T-cell (primary cell): ENCODE results near the gene DCC. TPM values are rescaled to one million over a fixed set of nuclear protein-coding genes. Genes with fewer than 3 reads are reported as not detected.

Source experiments
- ATAC-seq, 4 experiments: fragments of 200-7000 bp in 3 of 4; fragments of 150-1000 bp in 1 of 4; cut with Tn5 transposase; replicated peaks in 1 of 4; 1 replicate in 3 of 4; 2 replicates in 1 of 4; pipeline ENCODE4 v1.10.0; 2021; ENCODE audit warnings: moderate library complexity in 3 of 4, mild to moderate bottlenecking in 2 of 4, moderate number of reproducible peaks in 1 of 4
- CTCF ChIA-PET, 2 donors: fragments of 300-600 bp; sonication (Branson Sonifier 250); formaldehyde crosslinking; loops; one replicate each; lab custom pipeline; 2022; ENCODE audit warnings: antibody characterized with exemption in 2 of 2; lab: Charles Lee
- POLR2A ChIA-PET, 2 donors: fragments of 300-600 bp; sonication (Branson Sonifier 250); formaldehyde crosslinking; loops; one replicate each; lab custom pipeline; 2022; ENCODE audit warnings: antibody characterized with exemption in 2 of 2; lab: Charles Lee
- DNase-seq, 35 experiments: peaks; one replicate each; pipeline versions ENCODE4 v3.0.0 to v3.0.0-alpha.2; 2013 to 2023
- H3K27ac ChIP-seq: one replicate; pipeline ENCODE4 v1.5.1; 2013; ENCODE audit warnings: low read length
- H3K27me3 ChIP-seq, 2 experiments: replicated peaks in 1 of 2; 1 replicate in 1 of 2; 2 replicates in 1 of 2; pipeline versions ENCODE4 v1.6.1 to v1.7.0; 2013; ENCODE audit warnings: low read length in 1 of 2, mixed read lengths in 1 of 2; ENCODE audit not compliant: control insufficient read depth in 2 of 2, insufficient read depth in 2 of 2; ENCODE audit errors: extremely low read depth in 1 of 2
- H3K36me3 ChIP-seq, 2 donors: 1 replicate in 1 of 2; 2 replicates in 1 of 2; pipeline versions ENCODE4 v1.6.1 to v1.7.0; 2013; ENCODE audit warnings: low read length in 1 of 2; ENCODE audit not compliant: control insufficient read depth in 2 of 2, insufficient read depth in 1 of 2; ENCODE audit errors: extremely low read depth in 1 of 2
- H3K4me1 ChIP-seq, 2 experiments: 1 replicate in 1 of 2; 2 replicates in 1 of 2; pipeline versions ENCODE4 v1.6.1 to v1.7.0; 2013; ENCODE audit warnings: low read length in 2 of 2, mixed read lengths in 1 of 2; ENCODE audit not compliant: insufficient read depth in 2 of 2, control insufficient read depth in 1 of 2; ENCODE audit errors: extremely low read depth in 1 of 2
- H3K4me3 ChIP-seq, 2 donors: 1 replicate in 1 of 2; 2 replicates in 1 of 2; pipeline versions ENCODE4 v1.5.1 to v1.7.0; 2013; ENCODE audit warnings: mild to moderate bottlenecking in 2 of 2, low read length in 1 of 2, moderate library complexity in 1 of 2; ENCODE audit not compliant: control insufficient read depth in 1 of 2; ENCODE audit errors: extremely low read depth in 1 of 2
- H3K9me3 ChIP-seq: 2 replicates; pipeline ENCODE4 v1.7.0; 2013
- H3K27ac Mint-ChIP-seq, 2 donors: one replicate each; pipeline ENCODE4 v1.8.0; 2020 to 2021; ENCODE audit warnings: mild to moderate bottlenecking in 2 of 2, mixed read lengths in 2 of 2
- H3K27me3 Mint-ChIP-seq, 2 donors: one replicate each; pipeline ENCODE4 v1.8.0; 2021 to 2022; ENCODE audit warnings: mixed read lengths in 2 of 2
- H3K36me3 Mint-ChIP-seq: one replicate; pipeline ENCODE4 v1.8.0; 2021; ENCODE audit warnings: mixed read lengths
- H3K4me1 Mint-ChIP-seq, 3 donors: one replicate each; pipeline ENCODE4 v1.8.0; 2020 to 2022; ENCODE audit warnings: mixed read lengths in 3 of 3, mild to moderate bottlenecking in 1 of 3
- H3K4me3 Mint-ChIP-seq, 3 donors: one replicate each; pipeline ENCODE4 v1.8.0; 2020 to 2022; ENCODE audit warnings: mild to moderate bottlenecking in 3 of 3, mixed read lengths in 3 of 3, moderate library complexity in 3 of 3
- H3K9me3 Mint-ChIP-seq, 3 donors: one replicate each; pipeline ENCODE4 v1.8.0; 2020 to 2022; ENCODE audit warnings: mixed read lengths in 3 of 3
- WGBS: methylation state at CpG from one replicate; pipeline ENCODE4 v1.1.5; 2013; ENCODE audit warnings: missing lambda C conversion rate; ENCODE audit not compliant: insufficient coverage; 5-methylcytosine and 5-hydroxymethylcytosine counted together
- total RNA-seq, 35 experiments: library from RNA in 6 of 35; stranded (reverse) in 6 of 35; fragments of 120-200 nt in 1 of 35; gene quantifications; one replicate each; pipeline versions ENCODE4 v1.2.1 to v1.2.4 and lab custom pipeline; 2013 to 2026

The DCC gene, protein sequence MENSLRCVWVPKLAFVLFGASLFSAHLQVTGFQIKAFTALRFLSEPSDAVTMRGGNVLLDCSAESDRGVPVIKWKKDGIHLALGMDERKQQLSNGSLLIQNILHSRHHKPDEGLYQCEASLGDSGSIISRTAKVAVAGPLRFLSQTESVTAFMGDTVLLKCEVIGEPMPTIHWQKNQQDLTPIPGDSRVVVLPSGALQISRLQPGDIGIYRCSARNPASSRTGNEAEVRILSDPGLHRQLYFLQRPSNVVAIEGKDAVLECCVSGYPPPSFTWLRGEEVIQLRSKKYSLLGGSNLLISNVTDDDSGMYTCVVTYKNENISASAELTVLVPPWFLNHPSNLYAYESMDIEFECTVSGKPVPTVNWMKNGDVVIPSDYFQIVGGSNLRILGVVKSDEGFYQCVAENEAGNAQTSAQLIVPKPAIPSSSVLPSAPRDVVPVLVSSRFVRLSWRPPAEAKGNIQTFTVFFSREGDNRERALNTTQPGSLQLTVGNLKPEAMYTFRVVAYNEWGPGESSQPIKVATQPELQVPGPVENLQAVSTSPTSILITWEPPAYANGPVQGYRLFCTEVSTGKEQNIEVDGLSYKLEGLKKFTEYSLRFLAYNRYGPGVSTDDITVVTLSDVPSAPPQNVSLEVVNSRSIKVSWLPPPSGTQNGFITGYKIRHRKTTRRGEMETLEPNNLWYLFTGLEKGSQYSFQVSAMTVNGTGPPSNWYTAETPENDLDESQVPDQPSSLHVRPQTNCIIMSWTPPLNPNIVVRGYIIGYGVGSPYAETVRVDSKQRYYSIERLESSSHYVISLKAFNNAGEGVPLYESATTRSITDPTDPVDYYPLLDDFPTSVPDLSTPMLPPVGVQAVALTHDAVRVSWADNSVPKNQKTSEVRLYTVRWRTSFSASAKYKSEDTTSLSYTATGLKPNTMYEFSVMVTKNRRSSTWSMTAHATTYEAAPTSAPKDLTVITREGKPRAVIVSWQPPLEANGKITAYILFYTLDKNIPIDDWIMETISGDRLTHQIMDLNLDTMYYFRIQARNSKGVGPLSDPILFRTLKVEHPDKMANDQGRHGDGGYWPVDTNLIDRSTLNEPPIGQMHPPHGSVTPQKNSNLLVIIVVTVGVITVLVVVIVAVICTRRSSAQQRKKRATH (N-terminal part only)
- total RNA-seq = not detected
- 0.09 TPM for total RNA-seq (2013)
- total RNA-seq (lab: John Stamatoyannopoulos, UW) = 0 to 0.09 (median 0) reads per million in 29 experiments

DNA sequence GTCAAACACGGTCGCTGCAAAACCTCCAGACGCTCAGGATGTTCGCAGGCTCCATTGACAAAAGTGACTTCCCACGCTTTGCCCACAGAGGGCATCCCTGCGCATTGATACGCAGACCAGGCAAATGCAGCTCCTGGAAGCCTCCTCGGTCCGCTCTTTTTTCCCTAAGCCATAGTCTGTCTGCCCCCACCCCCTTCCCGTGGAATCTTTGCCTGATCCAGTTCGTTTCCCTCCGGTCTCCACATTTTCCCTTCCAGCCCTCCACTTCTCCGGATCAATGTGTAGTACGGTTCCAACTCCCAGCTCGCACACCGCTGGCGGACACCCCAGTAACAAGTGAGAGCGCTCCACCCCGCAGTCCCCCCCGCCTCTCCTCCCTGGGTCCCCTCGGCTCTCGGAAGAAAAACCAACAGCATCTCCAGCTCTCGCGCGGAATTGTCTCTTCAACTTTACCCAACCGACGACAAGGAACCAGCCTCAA lies at the start of gene DCC:
Gene DCC (plus strand): TSS at position 307 of the 481 bp plus-strand sequence. CDS start 591 bp downstream, outside the sequence.
- Mint-ChIP-seq H3K27me3 (peaks cover 32 to 41% of the 10 kb centered on the region in 2 donors), H3K4me1 (peaks cover 0 to 6% (median 0%) of the 10 kb centered on the region in 3 donors), H3K27ac (no peak within 1 kb of the TSS), H3K36me3 (no peaks in the 10 kb centered on the region), H3K9me3 (peaks cover 0 to 8% (median 0%) of the 10 kb centered on the region in 3 donors), H3K4me3 (no peak within 1 kb of the TSS)
- no peak for ATAC-seq
- H3K4me1 ChIP-seq = no peaks in the 10 kb centered on the region
- no peaks in the 10 kb centered on the region for H3K9me3 ChIP-seq
- peaks cover 6 to 26% of the 10 kb centered on the region in 2 experiments for H3K27me3 ChIP-seq
- no peak within 1 kb of the TSS for H3K27ac ChIP-seq
- POLR2A ChIA-PET = no interaction called here
- 8% methylated on average over 27 of the region's 27 CpGs for WGBS
- CTCF ChIA-PET = no interaction called here
- H3K36me3 ChIP-seq = no peaks in the 10 kb centered on the region
- no peak within 1 kb of the TSS for H3K4me3 ChIP-seq
- DNase-seq = no peak

DNA sequence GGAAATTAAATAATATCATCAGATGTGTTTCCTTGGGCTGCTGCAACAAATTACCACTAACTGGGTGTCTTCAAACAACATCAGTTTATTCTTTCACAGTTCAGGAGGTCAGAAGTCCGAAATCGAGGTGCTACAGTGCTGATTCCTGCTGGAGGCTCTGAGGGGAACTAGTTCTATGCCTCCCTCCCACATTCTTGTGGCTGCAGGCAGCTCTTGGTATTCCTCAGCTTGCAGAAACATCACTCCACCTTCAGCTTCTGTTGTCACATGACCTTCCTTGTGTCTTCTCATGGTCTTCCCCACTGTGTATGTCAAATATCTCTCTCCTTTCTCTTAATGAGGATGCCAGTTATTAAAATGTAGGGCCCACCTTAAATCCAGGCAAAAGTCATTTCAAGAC lies 29.3 kb upstream of the DCC start:
- H3K4me3 Mint-ChIP-seq = no peak overlapping the region
- H3K9me3 ChIP-seq = no peaks in the 10 kb centered on the region
- no peak overlapping the region for H3K4me3 ChIP-seq
- H3K27ac ChIP-seq = no peak overlapping the region
- no peaks in the 10 kb centered on the region for H3K36me3 Mint-ChIP-seq
- POLR2A ChIA-PET = no interaction called here
- no peaks in the 10 kb centered on the region for H3K4me1 ChIP-seq
- CTCF ChIA-PET = no interaction called here
- DNase-seq (no peak), ATAC-seq (no peak)
- no peak overlapping the region for H3K27ac Mint-ChIP-seq
- H3K36me3 ChIP-seq = no peaks in the 10 kb centered on the region
- WGBS = no CpG with 5 or more reads among the region's 2 CpGs
- H3K4me1 Mint-ChIP-seq = no peaks in the 10 kb centered on the region
- no peaks in the 10 kb centered on the region for H3K27me3 Mint-ChIP-seq
- no peaks in the 10 kb centered on the region for H3K27me3 ChIP-seq
- H3K9me3 Mint-ChIP-seq = peaks cover 4 to 6% (median 5%) of the 10 kb centered on the region in 3 donors

DNA sequence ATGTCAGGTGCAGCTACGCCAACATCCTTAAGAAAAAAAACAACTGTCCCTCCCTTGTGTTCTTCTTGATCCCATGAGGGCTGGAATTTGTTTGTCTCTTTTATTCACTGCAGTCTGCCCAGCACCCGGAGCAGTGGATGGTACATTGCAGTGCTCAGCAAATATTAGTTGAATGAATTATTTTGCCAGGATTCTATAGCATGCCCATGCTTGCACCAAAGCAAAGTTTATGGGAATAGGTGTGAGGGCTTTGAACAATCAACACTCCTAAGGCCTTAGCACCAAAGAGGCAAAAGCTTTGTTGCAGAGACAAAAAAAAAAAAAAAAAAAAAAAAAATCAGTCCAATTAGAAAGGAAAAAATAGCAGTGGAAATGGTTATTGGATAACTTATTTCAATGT lies 28.7 kb upstream of the DCC start:
- Mint-ChIP-seq H3K27me3 (no peaks in the 10 kb centered on the region), H3K4me1 (no peaks in the 10 kb centered on the region), H3K36me3 (no peaks in the 10 kb centered on the region), H3K9me3 (peaks cover 4 to 6% (median 5%) of the 10 kb centered on the region in 3 donors), H3K27ac (no peak overlapping the region), H3K4me3 (no peak overlapping the region)
- Histone ChIP-seq H3K36me3 (no peaks in the 10 kb centered on the region), H3K4me3 (no peak overlapping the region), H3K27me3 (no peaks in the 10 kb centered on the region), H3K9me3 (no peaks in the 10 kb centered on the region), H3K4me1 (no peaks in the 10 kb centered on the region), H3K27ac (no peak overlapping the region)
- WGBS = no CpG with 5 or more reads among the region's 2 CpGs
- no peak for ATAC-seq
- POLR2A ChIA-PET = no interaction called here
- CTCF ChIA-PET = no interaction called here
- DNase-seq = no peak

DNA sequence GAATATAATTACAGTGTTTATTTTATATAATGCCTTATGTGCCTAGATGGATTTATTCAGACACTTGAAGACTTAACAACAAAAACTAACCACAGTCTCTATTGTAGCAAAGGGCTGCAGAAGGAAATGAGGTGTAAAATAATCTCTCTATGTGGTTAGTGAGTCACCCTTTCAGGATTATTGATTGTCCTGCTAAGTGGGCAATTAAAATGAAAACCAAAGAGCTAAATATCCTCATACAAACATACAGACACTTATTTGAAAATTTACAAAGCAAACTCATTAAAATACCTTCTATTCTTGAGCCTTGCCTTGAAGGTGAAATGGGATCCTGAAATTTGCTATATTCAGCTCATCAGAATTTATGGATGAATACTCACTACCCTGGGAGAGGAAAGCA lies 27.7 kb upstream of the DCC start:
- H3K9me3 Mint-ChIP-seq = peaks cover 0 to 6% (median 4%) of the 10 kb centered on the region in 3 donors
- ATAC-seq = no peak
- ChIA-PET CTCF (no interaction called here), POLR2A (no interaction called here)
- Histone ChIP-seq H3K27me3 (no peaks in the 10 kb centered on the region), H3K4me3 (no peak overlapping the region), H3K27ac (no peak overlapping the region), H3K9me3 (no peaks in the 10 kb centered on the region), H3K4me1 (no peaks in the 10 kb centered on the region), H3K36me3 (no peaks in the 10 kb centered on the region)
- H3K36me3 Mint-ChIP-seq = no peaks in the 10 kb centered on the region
- no peaks in the 10 kb centered on the region for H3K4me1 Mint-ChIP-seq
- no peak for DNase-seq
- no peak overlapping the region for H3K27ac Mint-ChIP-seq
- no peaks in the 10 kb centered on the region for H3K27me3 Mint-ChIP-seq
- H3K4me3 Mint-ChIP-seq = no peak overlapping the region

DNA sequence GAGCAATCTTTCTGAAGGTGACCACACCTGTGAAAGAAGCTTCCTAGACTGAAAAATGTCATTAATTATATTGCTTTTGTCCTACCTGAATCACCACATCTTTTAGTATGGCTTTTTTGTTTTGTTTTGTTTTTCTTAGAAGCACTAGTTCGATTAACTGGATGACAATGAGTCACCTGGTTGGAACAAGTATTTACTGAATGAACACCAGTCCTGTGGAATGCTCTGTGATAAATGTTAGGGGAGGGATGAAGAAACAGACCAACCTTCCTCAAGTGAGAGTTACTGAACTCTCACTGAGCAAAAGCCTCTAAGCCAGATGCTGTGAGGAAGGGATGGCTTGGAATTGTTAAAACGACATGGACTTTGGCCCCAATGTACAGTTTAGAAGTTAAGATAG lies 26.8 kb upstream of the DCC start:
- Histone ChIP-seq H3K27ac (no peak overlapping the region), H3K36me3 (no peaks in the 10 kb centered on the region), H3K27me3 (no peaks in the 10 kb centered on the region), H3K4me3 (no peak overlapping the region), H3K4me1 (no peaks in the 10 kb centered on the region), H3K9me3 (no peaks in the 10 kb centered on the region)
- no peaks in the 10 kb centered on the region for H3K4me1 Mint-ChIP-seq
- WGBS = no CpG with 5 or more reads among the region's 2 CpGs
- ATAC-seq (no peak), DNase-seq (no peak)
- H3K27ac Mint-ChIP-seq = no peak overlapping the region
- ChIA-PET POLR2A (no interaction called here), CTCF (no interaction called here)
- no peaks in the 10 kb centered on the region for H3K36me3 Mint-ChIP-seq
- H3K9me3 Mint-ChIP-seq = peaks cover 0 to 4% (median 4%) of the 10 kb centered on the region in 3 donors
- no peaks in the 10 kb centered on the region for H3K27me3 Mint-ChIP-seq
- no peak overlapping the region for H3K4me3 Mint-ChIP-seq

DNA sequence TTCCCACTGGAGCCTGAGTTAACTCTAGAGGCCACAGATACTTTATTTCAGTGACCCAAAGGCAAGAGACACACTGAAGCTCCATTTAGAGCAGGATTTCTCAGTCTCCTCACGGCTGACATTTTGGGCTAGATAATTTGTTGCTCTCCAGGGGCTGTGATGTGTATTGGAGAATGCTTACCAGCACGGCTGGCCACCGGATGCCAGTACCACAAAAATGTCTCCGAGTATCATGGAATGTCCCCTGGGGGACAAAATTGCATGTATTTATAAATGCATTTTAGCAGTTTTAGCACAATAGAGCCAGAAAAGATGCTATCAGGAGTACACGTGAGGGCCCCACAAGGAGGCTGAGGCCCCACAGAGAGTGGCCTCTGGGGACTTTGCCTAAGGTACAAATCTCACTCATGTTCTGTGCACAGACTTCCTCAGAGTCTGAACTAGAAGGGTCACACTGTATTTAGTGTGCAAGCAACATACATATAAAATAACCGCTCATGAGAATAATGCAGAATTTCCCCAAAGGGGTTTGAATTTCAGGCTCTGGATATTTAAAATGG lies 20.5 kb upstream of the DCC start:
- H3K4me3 ChIP-seq = no peak overlapping the region
- no peak for ATAC-seq
- no peaks in the 10 kb centered on the region for H3K4me1 ChIP-seq
- no peak for DNase-seq
- no peaks in the 10 kb centered on the region for H3K27me3 ChIP-seq
- Mint-ChIP-seq H3K4me3 (no peak overlapping the region), H3K36me3 (no peaks in the 10 kb centered on the region), H3K27me3 (no peaks in the 10 kb centered on the region), H3K9me3 (peaks cover 0 to 4% (median 4%) of the 10 kb centered on the region in 3 donors), H3K4me1 (no peaks in the 10 kb centered on the region), H3K27ac (no peak overlapping the region)
- H3K9me3 ChIP-seq = no peaks in the 10 kb centered on the region
- WGBS = 72% methylated on average over 5 of the region's 6 CpGs
- H3K36me3 ChIP-seq = no peaks in the 10 kb centered on the region
- no peak overlapping the region for H3K27ac ChIP-seq
- POLR2A ChIA-PET = no interaction called here
- CTCF ChIA-PET = no interaction called here
